HCT116 (cell line): ENCODE data around the gene AASDH. TPM values are rescaled to one million over a fixed set of nuclear protein-coding genes. Genes with fewer than 3 reads are reported as not detected.

Experiments used
- ATAC-seq: fragments of 200-7000 bp; cut with Tn5 transposase; 2 replicates; pipeline ENCODE4 v1.9.1; 2020; ENCODE audit warnings: mild to moderate bottlenecking, moderate library complexity
- BruUV-seq: library from RNA; stranded (reverse); fragments of 400-500 nt; replicated peaks from 2 replicates; lab custom pipeline; 2021; lab: Mats Ljungman, UMichigan
- CTCF ChIA-PET: fragments of 300-600 bp; sonication (Branson Sonifier 250); formaldehyde crosslinking; loops from one replicate; lab custom pipeline; 2021; ENCODE audit warnings: antibody characterized with exemption; lab: Charles Lee
- POLR2A ChIA-PET: fragments of 300-600, 350-600 bp; sonication (Branson Sonifier 250); formaldehyde crosslinking; loops from one replicate; lab custom pipeline; 2021; ENCODE audit warnings: antibody characterized with exemption; lab: Charles Lee
- RAD21 ChIA-PET, 2 experiments: fragments of 300-600 bp; sonication (Branson Sonifier 250); formaldehyde crosslinking; loops; one replicate each; lab custom pipeline; 2023; ENCODE audit warnings: low total read pairs in 2 of 2; ENCODE audit not compliant: uncharacterized antibody in 2 of 2, unreplicated experiment in 2 of 2, low non-redundant PET in 1 of 2; lab: Charles Lee
- DNase-seq: peaks from one replicate; pipeline ENCODE4 v3.0.0-alpha.2; 2010; ENCODE audit warnings: low read depth, low spot score
- H2AFZ ChIP-seq: fragments of 200-600 bp; shearing (Covaris generic), sonication (generic); 2 replicates; pipeline ENCODE4 v1.6.1; 2017; ENCODE audit warnings: low read depth, mixed run types, mixed read lengths, antibody characterized with exemption, low read length; ENCODE audit not compliant: poor library complexity, severe bottlenecking
- H3K27ac ChIP-seq: 2 replicates; pipeline ENCODE4 v1.5.1; 2012; ENCODE audit warnings: low read depth, low read length
- H3K27me3 ChIP-seq: fragments of 200-600 bp; sonication (generic); 2 replicates; pipeline ENCODE4 v1.6.1; 2016; ENCODE audit warnings: mixed run types, low read length, mixed read lengths; ENCODE audit not compliant: insufficient read depth
- H3K36me3 ChIP-seq, 2 experiments: fragments of 200-500 bp in 1 of 2; fragments of 200-600 bp in 1 of 2; sonication (Bioruptor generic) in 1 of 2; sonication (generic) in 1 of 2; 2 replicates each; pipeline versions ENCODE4 v1.5.1 to v1.6.1; 2014 to 2016; ENCODE audit warnings: low read length in 2 of 2, inconsistent platforms in 1 of 2, mixed read lengths in 1 of 2, mixed run types in 1 of 2; ENCODE audit not compliant: insufficient read depth in 2 of 2, control insufficient read depth in 1 of 2
- H3K4me1 ChIP-seq, 2 experiments: fragments of 200-600 bp in 1 of 2; sonication (generic) in 1 of 2; 2 replicates each; pipeline versions ENCODE4 v1.5.1 to v1.6.1; 2012 to 2017; ENCODE audit warnings: low read length in 2 of 2, inconsistent platforms in 1 of 2, mild to moderate bottlenecking in 1 of 2, mixed read lengths in 1 of 2, mixed run types in 1 of 2, moderate library complexity in 1 of 2; ENCODE audit not compliant: insufficient read depth in 2 of 2, control insufficient read depth in 1 of 2
- H3K4me2 ChIP-seq: fragments of 200-600 bp; sonication (generic); 2 replicates; pipeline ENCODE4 v1.6.1; 2017; ENCODE audit warnings: mixed run types, low read length, mixed read lengths
- H3K4me3 ChIP-seq, 2 experiments: fragments of 200-600 bp in 1 of 2; sonication (generic) in 1 of 2; replicated peaks in 1 of 2; 2 replicates each; pipeline ENCODE4 v1.5.1; 2011 to 2016; ENCODE audit warnings: low read length in 2 of 2, control low read depth in 1 of 2, low read depth in 1 of 2, mild to moderate bottlenecking in 1 of 2, mixed read lengths in 1 of 2, mixed run types in 1 of 2
- H3K79me2 ChIP-seq: fragments of 200-600 bp; sonication (generic); 2 replicates; pipeline ENCODE4 v1.6.1; 2017; ENCODE audit warnings: mild to moderate bottlenecking, mixed run types, low read length, moderate library complexity, mixed read lengths; ENCODE audit not compliant: insufficient read depth
- H3K9ac ChIP-seq: fragments of 200-600 bp; sonication (generic); 2 replicates; pipeline ENCODE4 v1.6.1; 2016; ENCODE audit warnings: low read length, mixed read lengths
- H3K9me2 ChIP-seq: fragments of 200-600 bp; sonication (generic), shearing (Covaris generic); 2 replicates; pipeline ENCODE4 v1.6.1; 2017; ENCODE audit warnings: mixed run types, mild to moderate bottlenecking, moderate library complexity; ENCODE audit not compliant: insufficient read depth
- H3K9me3 ChIP-seq, 2 experiments: fragments of 200-500 bp in 1 of 2; fragments of 200-600 bp in 1 of 2; sonication (Bioruptor generic) in 1 of 2; sonication (generic) in 1 of 2; 2 replicates each; pipeline ENCODE4 v1.6.1; 2014 to 2017; ENCODE audit warnings: low read length in 2 of 2, mixed read lengths in 2 of 2, inconsistent platforms in 1 of 2, low read depth in 1 of 2, mild to moderate bottlenecking in 1 of 2, mixed run types in 1 of 2, moderate library complexity in 1 of 2; ENCODE audit not compliant: control insufficient read depth in 1 of 2, insufficient read depth in 1 of 2
- H4K20me1 ChIP-seq: fragments of 200-600 bp; sonication (generic), shearing (Covaris generic); 2 replicates; pipeline ENCODE4 v1.6.1; 2017; ENCODE audit warnings: mixed run types, mild to moderate bottlenecking, moderate library complexity; ENCODE audit not compliant: insufficient read depth
- CBX3 ChIP-seq: IDR thresholded peaks from 2 replicates; pipeline ENCODE4 v1.6.1; 2012; ENCODE audit warnings: low read depth
- JUND ChIP-seq: IDR thresholded peaks from 2 replicates; pipeline ENCODE4 v1.6.1; 2012
- POLR2A ChIP-seq: IDR thresholded peaks from 2 replicates; pipeline ENCODE4 v1.7.0; 2011; ENCODE audit warnings: borderline replicate concordance; ENCODE audit not compliant: insufficient read depth, insufficient read length; ENCODE audit errors: extremely low read depth
- POLR2AphosphoS5 ChIP-seq: IDR thresholded peaks from 2 replicates; pipeline ENCODE4 v1.6.1; 2011; ENCODE audit warnings: mild to moderate bottlenecking, low read depth, low read length, moderate library complexity
- SIN3A ChIP-seq: IDR thresholded peaks from 2 replicates; pipeline ENCODE4 v1.6.1; 2012; ENCODE audit warnings: low read depth
- SRF ChIP-seq: IDR thresholded peaks from 2 replicates; pipeline ENCODE4 v1.6.1; 2012; ENCODE audit warnings: low read depth
- ZNF274 ChIP-seq: fragments of 200-500 bp; sonication (Bioruptor generic); IDR thresholded peaks from 2 replicates; pipeline ENCODE4 v1.6.1; 2014; ENCODE audit warnings: mild to moderate bottlenecking, low read depth, low read length, inconsistent platforms
- intact Hi-C: fragments of 100-400 bp; cut with micrococcal nuclease; formaldehyde crosslinking; loops from 2 replicates; pipeline ENCODE4 v1.10.0; 2022
- total RNA-seq: library from RNA; stranded (reverse); gene quantifications from one replicate; pipeline ENCODE4 v1.2.1, GENCODE V29; 2021; ENCODE audit not compliant: unreplicated experiment

The AASDH gene
- total RNA-seq, 1 experiment from 2014 or later, result 13.7 TPM

DNA sequence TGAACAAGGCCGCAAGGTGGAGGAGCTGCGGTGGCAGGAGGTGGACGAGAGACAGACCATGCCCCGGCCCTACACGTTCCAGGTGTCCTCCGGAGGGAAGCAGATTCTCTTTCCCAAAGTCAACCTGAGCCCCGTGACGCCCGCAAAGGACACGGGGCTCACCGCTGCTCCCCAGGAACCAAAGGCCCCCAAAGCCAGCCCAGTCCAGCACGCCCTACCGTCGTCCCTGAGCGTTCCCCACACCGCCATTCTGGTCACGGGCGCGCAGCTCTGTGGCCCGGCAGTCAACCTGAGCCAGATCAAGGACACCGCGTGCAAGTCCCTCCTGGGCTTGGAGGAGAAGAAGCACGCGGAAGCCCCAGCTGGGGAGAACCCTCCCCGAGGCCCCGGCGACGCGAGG, 72.2 kb downstream of the AASDH start:
- no peak overlapping the region for H3K4me2 ChIP-seq
- no peak overlapping the region for H3K4me3 ChIP-seq
- DNase-seq, result no peak
- H3K4me1 ChIP-seq, result no peaks in the 10 kb centered on the region
- POLR2A ChIA-PET, result no interaction called here
- intact Hi-C loops, result no loop called here
- RAD21 ChIA-PET, result no interaction called here
- no peak overlapping the region for H3K9ac ChIP-seq
- ATAC-seq, result no peak
- CTCF ChIA-PET, result no interaction called here
- no peaks in the 10 kb centered on the region for H4K20me1 ChIP-seq
- H3K27me3 ChIP-seq, result no peaks in the 10 kb centered on the region
- TF ChIP-seq SRF, result no peak
- no peak for TF ChIP-seq CBX3
- no peak for TF ChIP-seq SIN3A
- no peak for TF ChIP-seq POLR2A
- no peak for TF ChIP-seq JUND
- no peak for TF ChIP-seq ZNF274
- TF ChIP-seq, all 23 proteins: peak for 0
- no peaks in the 10 kb centered on the region for H3K9me2 ChIP-seq
- BruUV-seq, result no TSS peak
- H3K36me3 ChIP-seq, result no peaks in the 10 kb centered on the region
- no peaks in the 10 kb centered on the region for H3K79me2 ChIP-seq
- no peak overlapping the region for H2AFZ ChIP-seq
- H3K27ac ChIP-seq, result no peak overlapping the region
- H3K9me3 ChIP-seq, result no peaks in the 10 kb centered on the region

DNA sequence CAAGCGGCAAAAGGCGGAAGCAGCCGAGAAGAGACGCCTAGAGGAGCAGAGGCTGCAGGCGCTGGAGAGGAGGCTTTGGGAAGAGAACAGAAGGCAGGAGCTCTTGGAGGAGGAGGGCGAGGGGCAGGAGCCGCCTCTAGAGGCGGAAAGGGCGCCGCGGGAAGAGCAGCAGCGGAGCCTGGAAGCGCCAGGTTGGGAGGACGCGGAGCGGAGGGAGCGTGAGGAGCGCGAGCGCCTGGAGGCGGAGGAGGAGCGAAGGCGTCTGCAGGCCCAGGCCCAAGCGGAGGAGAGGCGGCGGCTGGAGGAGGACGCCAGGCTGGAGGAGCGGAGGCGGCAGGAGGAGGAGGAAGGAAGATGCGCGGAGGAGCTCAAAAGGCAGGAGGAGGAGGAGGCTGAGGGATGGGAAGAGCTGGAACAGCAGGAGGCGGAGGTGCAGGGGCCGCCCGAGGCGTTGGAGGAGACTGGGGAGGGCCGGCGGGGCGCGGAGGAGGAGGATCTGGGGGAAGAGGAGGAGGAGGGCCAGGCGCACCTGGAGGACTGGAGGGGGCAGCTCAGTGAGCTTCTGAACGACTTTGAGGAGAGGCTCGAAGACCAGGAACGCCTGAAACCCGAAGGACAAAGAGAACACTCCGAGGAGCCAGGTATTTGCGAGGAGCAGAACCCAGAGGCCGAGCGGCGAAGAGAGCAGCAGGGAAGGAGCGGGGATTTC, 72.9 kb downstream of the AASDH start:
- TF ChIP-seq POLR2AphosphoS5, result no peak
- Histone ChIP-seq H3K9me3 (no peaks in the 10 kb centered on the region), H3K27ac (no peak overlapping the region), H3K4me3 (no peak overlapping the region), H2AFZ (no peak overlapping the region), H3K27me3 (no peaks in the 10 kb centered on the region), H3K36me3 (no peaks in the 10 kb centered on the region), H3K4me1 (no peaks in the 10 kb centered on the region), H3K9me2 (no peaks in the 10 kb centered on the region), H4K20me1 (no peaks in the 10 kb centered on the region), H3K9ac (no peak overlapping the region), H3K79me2 (no peaks in the 10 kb centered on the region), H3K4me2 (no peak overlapping the region)
- intact Hi-C loops, result no loop called here
- POLR2A ChIA-PET, result no interaction called here
- no peak for DNase-seq
- BruUV-seq, result no TSS peak
- ATAC-seq, result no peak
- CTCF ChIA-PET, result no interaction called here
- RAD21 ChIA-PET, result no interaction called here
